ENCODE measurements around the gene PRKN.

PRKN gene

DNA sequence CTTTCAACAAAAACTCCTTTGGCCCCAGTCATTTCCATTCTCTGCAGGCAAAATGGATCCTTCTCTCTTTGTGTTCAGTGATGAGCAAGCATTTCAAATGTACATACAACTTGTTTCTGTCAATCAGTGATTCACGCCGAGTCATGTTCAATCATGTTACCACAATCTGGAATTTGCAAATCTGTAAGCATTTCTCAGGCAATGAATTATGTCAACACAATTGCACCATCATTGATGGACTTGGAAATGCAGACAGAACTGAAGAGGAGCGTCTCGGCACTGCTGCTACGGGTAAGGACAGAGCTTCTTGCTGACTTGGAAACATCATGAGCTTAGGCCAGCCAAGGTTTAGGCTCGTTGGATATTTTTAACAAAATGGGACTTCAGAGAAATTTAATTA, 1320.9 kb downstream of the PRKN start:
- no peak for ATAC-seq (ENCODE audit: insufficient read depth, low read depth)

DNA sequence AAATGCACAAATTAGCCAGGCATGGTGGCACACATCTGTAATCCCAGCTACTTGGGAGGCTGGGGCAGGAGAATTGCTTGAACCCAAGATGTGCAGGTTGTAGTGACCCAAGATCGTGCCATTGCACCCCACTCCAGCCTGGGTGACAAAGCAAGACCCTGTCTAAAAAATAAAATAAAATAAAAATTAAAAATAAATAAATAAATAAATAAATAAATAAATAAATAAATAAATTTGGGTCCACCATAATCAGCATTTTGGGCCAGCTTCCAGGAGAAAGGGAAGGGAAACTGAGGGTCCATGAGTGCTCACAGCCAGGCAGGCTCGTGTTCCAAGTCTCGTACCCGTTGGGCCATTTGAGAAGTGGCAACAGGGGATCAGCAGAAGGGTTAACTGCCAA, 1322.1 kb downstream of the PRKN start:
- H3K4me3 ChIP-seq (ENCODE audit: low read depth in 1 of 2, low read length in 2 of 2): no peak overlapping the region
- no peak for ATAC-seq (ENCODE audit: insufficient read depth, low read depth)
- H3K36me3 ChIP-seq (ENCODE audit: insufficient read depth, low read length): no peaks in the 10 kb centered on the region
- no peak overlapping the region for H3K4me2 ChIP-seq (ENCODE audit: insufficient read depth, low read length)
- H3K9ac ChIP-seq (ENCODE audit: low read depth, low read length): no peak overlapping the region
- no peaks in the 10 kb centered on the region for H3K27me3 ChIP-seq (ENCODE audit: insufficient read depth, low read length, poor library complexity)
- H3K27ac ChIP-seq (ENCODE audit: low read length): no peak overlapping the region
- no peaks in the 10 kb centered on the region for H3K4me1 ChIP-seq (ENCODE audit: insufficient read depth, low read length)
- no peak overlapping the region for H2AFZ ChIP-seq (ENCODE audit: low read depth, low read length)
- H3K9me3 ChIP-seq (ENCODE audit: insufficient read depth, low read length, severe bottlenecking): no peaks in the 10 kb centered on the region
- TF ChIP-seq EZH2 (IDR thresholded peaks at IDR 0.05; ENCODE audit: borderline replicate concordance, low read depth, low read length, severe bottlenecking): no peak
- TF ChIP-seq, protein P1, sequence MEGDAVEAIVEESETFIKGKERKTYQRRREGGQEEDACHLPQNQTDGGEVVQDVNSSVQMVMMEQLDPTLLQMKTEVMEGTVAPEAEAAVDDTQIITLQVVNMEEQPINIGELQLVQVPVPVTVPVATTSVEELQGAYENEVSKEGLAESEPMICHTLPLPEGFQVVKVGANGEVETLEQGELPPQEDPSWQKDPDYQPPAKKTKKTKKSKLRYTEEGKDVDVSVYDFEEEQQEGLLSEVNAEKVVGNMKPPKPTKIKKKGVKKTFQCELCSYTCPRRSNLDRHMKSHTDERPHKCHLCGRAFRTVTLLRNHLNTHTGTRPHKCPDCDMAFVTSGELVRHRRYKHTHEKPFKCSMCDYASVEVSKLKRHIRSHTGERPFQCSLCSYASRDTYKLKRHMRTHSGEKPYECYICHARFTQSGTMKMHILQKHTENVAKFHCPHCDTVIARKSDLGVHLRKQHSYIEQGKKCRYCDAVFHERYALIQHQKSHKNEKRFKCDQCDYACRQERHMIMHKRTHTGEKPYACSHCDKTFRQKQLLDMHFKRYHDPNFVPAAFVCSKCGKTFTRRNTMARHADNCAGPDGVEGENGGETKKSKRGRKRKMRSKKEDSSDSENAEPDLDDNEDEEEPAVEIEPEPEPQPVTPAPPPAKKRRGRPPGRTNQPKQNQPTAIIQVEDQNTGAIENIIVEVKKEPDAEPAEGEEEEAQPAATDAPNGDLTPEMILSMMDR (IDR thresholded peaks at IDR 0.05; ENCODE audit: borderline replicate concordance, extremely low read depth, low read length, poor library complexity, severe bottlenecking): no peak
- no peaks in the 10 kb centered on the region for H4K20me1 ChIP-seq (ENCODE audit: insufficient read depth, low read length)
- no peaks in the 10 kb centered on the region for H3K79me2 ChIP-seq (ENCODE audit: insufficient read depth, low read length)
- no peak for DNase-seq

More for the DNA sequence above, 1320.9 kb downstream of the PRKN start:
- Histone ChIP-seq H3K9ac (ENCODE audit: low read depth, low read length) (no peak overlapping the region), H4K20me1 (ENCODE audit: insufficient read depth, low read length) (no peaks in the 10 kb centered on the region), H3K27me3 (ENCODE audit: insufficient read depth, low read length, poor library complexity) (no peaks in the 10 kb centered on the region), H3K4me2 (ENCODE audit: insufficient read depth, low read length) (no peak overlapping the region), H3K27ac (ENCODE audit: low read length) (no peak overlapping the region), H3K4me1 (ENCODE audit: insufficient read depth, low read length) (no peaks in the 10 kb centered on the region), H2AFZ (ENCODE audit: low read depth, low read length) (no peak overlapping the region), H3K36me3 (ENCODE audit: insufficient read depth, low read length) (no peaks in the 10 kb centered on the region), H3K79me2 (ENCODE audit: insufficient read depth, low read length) (no peaks in the 10 kb centered on the region), H3K4me3 (ENCODE audit: low read depth in 1 of 2, low read length in 2 of 2) (no peak overlapping the region), H3K9me3 (ENCODE audit: insufficient read depth, low read length, severe bottlenecking) (no peaks in the 10 kb centered on the region)
- TF ChIP-seq EZH2 (IDR thresholded peaks at IDR 0.05; ENCODE audit: borderline replicate concordance, low read depth, low read length, severe bottlenecking): no peak
- TF ChIP-seq, protein P1 (IDR thresholded peaks at IDR 0.05; ENCODE audit: borderline replicate concordance, extremely low read depth, low read length, poor library complexity, severe bottlenecking): no peak
- no peak for DNase-seq

DNA sequence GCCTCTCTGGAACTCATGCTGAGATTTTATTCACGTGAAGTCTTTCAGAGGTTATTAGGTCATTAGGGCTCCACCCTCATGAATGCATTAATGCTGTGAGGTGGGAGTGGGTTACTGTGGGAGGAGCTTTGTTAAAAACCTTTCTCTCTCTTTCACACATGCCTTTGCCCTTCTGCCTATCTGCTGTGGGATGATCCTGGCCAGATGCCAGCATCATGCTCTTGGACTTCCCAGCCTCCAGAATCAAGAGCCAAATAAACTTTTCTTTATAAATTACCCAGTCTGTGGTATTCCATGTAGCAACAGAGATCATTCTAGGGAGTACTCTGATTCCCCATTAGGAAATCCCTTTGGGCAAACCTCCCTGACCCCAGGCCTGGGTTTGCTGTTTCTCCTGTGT, 1323.8 kb downstream of the PRKN start:
- H3K4me2 ChIP-seq (ENCODE audit: insufficient read depth, low read length): no peak overlapping the region
- H3K79me2 ChIP-seq (ENCODE audit: insufficient read depth, low read length): no peaks in the 10 kb centered on the region
- H3K9me3 ChIP-seq (ENCODE audit: insufficient read depth, low read length, severe bottlenecking): no peaks in the 10 kb centered on the region
- TF ChIP-seq EZH2 (IDR thresholded peaks at IDR 0.05; ENCODE audit: borderline replicate concordance, low read depth, low read length, severe bottlenecking): no peak
- TF ChIP-seq, protein P1 (IDR thresholded peaks at IDR 0.05; ENCODE audit: borderline replicate concordance, extremely low read depth, low read length, poor library complexity, severe bottlenecking): no peak
- H3K27ac ChIP-seq (ENCODE audit: low read length): no peak overlapping the region
- ATAC-seq (ENCODE audit: insufficient read depth, low read depth): no peak
- H3K9ac ChIP-seq (ENCODE audit: low read depth, low read length): no peak overlapping the region
- H3K4me3 ChIP-seq (ENCODE audit: low read depth in 1 of 2, low read length in 2 of 2): no peak overlapping the region
- no peak overlapping the region for H2AFZ ChIP-seq (ENCODE audit: low read depth, low read length)
- no peaks in the 10 kb centered on the region for H3K36me3 ChIP-seq (ENCODE audit: insufficient read depth, low read length)
- H3K4me1 ChIP-seq (ENCODE audit: insufficient read depth, low read length): no peaks in the 10 kb centered on the region
- no peaks in the 10 kb centered on the region for H4K20me1 ChIP-seq (ENCODE audit: insufficient read depth, low read length)
- H3K27me3 ChIP-seq (ENCODE audit: insufficient read depth, low read length, poor library complexity): no peaks in the 10 kb centered on the region
- no peak for DNase-seq

All from DND-41 (cell line).